ENCODE measurements around the gene RPL13. TPM values are rescaled to one million over a fixed set of nuclear protein-coding genes. Genes with fewer than 3 reads are reported as not detected.

Gene RPL13
- polyA plus RNA-seq, 1 donor from 2014 or later: 2,685 TPM

- no peaks in the 10 kb centered on the region for H4K20me1 ChIP-seq (ENCODE audit: insufficient read depth)
- no peak overlapping the region for H3K4me3 ChIP-seq (ENCODE audit: low read length)
- no peaks in the 10 kb centered on the region for H3K36me3 ChIP-seq (ENCODE audit: insufficient read depth, low read length)
- no peak for TF ChIP-seq TAF1 (IDR thresholded peaks at IDR 0.05; ENCODE audit: low read depth)
- no peak for TF ChIP-seq CTCF (IDR thresholded peaks at IDR 0.05; ENCODE audit: poor library complexity, severe bottlenecking)
- TF ChIP-seq REST (IDR thresholded peaks at IDR 0.05; ENCODE audit: borderline replicate concordance): no peak
- no peak for TF ChIP-seq EP300 (conservative IDR thresholded peaks at IDR 0.05; ENCODE audit: poor library complexity, severe bottlenecking)
- TF ChIP-seq MXI1 (conservative IDR thresholded peaks at IDR 0.05; ENCODE audit: poor library complexity, severe bottlenecking): no peak
- no peak for TF ChIP-seq EZH2 (IDR thresholded peaks at IDR 0.05; ENCODE audit: borderline replicate concordance, insufficient read depth, low read length, poor library complexity, severe bottlenecking)
- TF ChIP-seq POLR2AphosphoS5 (IDR thresholded peaks at IDR 0.05): no peak
- no peak for TF ChIP-seq RAD21 (conservative IDR thresholded peaks at IDR 0.05)
- TF ChIP-seq SMC3 (conservative IDR thresholded peaks at IDR 0.05; ENCODE audit: poor library complexity): no peak
- no peak overlapping the region for H3K4me2 ChIP-seq (ENCODE audit: low read length)
- H3K79me2 ChIP-seq (replicated peaks; ENCODE audit: insufficient read depth, low read length): no peaks in the 10 kb centered on the region
- no peak overlapping the region for H3K9ac ChIP-seq (ENCODE audit: low read length)
- H3K9me2 ChIP-seq (ENCODE audit: insufficient read depth, low read length): no peaks in the 10 kb centered on the region
- H3K27ac ChIP-seq (ENCODE audit: low read length): no peak overlapping the region
- H3F3A ChIP-seq (ENCODE audit: insufficient read depth, low read length, poor library complexity, severe bottlenecking): no peaks in the 10 kb centered on the region
- no peak overlapping the region for H2AFZ ChIP-seq (ENCODE audit: low read depth, low read length)
- H3K9me3 ChIP-seq (ENCODE audit: low read length): no peaks in the 10 kb centered on the region
- H3K27me3 ChIP-seq (ENCODE audit: insufficient read depth, low read depth, low read length): peaks cover 28% of the 10 kb centered on the region
Measured at GRCh38 chr16:89579351-89579750, 18.9 kb downstream of the RPL13 start.

- no peak overlapping the region for H3K27ac ChIP-seq (ENCODE audit: low read length)
- no peak for TF ChIP-seq CTCF (IDR thresholded peaks at IDR 0.05; ENCODE audit: poor library complexity, severe bottlenecking)
- no peak for TF ChIP-seq MXI1 (conservative IDR thresholded peaks at IDR 0.05; ENCODE audit: poor library complexity, severe bottlenecking)
- no peak for TF ChIP-seq RAD21 (conservative IDR thresholded peaks at IDR 0.05)
- TF ChIP-seq REST (IDR thresholded peaks at IDR 0.05; ENCODE audit: borderline replicate concordance): no peak
- TF ChIP-seq TAF1 (IDR thresholded peaks at IDR 0.05; ENCODE audit: low read depth): no peak
- no peak for TF ChIP-seq EP300 (conservative IDR thresholded peaks at IDR 0.05; ENCODE audit: poor library complexity, severe bottlenecking)
- TF ChIP-seq EZH2 (IDR thresholded peaks at IDR 0.05; ENCODE audit: borderline replicate concordance, insufficient read depth, low read length, poor library complexity, severe bottlenecking): no peak
- no peak for TF ChIP-seq SMC3 (conservative IDR thresholded peaks at IDR 0.05; ENCODE audit: poor library complexity)
- no peak for TF ChIP-seq POLR2AphosphoS5 (IDR thresholded peaks at IDR 0.05)
- H3K4me3 ChIP-seq (ENCODE audit: low read length): no peak overlapping the region
- no peak overlapping the region for H2AFZ ChIP-seq (ENCODE audit: low read depth, low read length)
- no peak overlapping the region for H3K9ac ChIP-seq (ENCODE audit: low read length)
- H3K27me3 ChIP-seq (ENCODE audit: insufficient read depth, low read depth, low read length): peaks cover 12% of the 10 kb centered on the region
- no peak overlapping the region for H3K4me2 ChIP-seq (ENCODE audit: low read length)
- no peaks in the 10 kb centered on the region for H3K9me3 ChIP-seq (ENCODE audit: low read length)
- no peaks in the 10 kb centered on the region for H3K36me3 ChIP-seq (ENCODE audit: insufficient read depth, low read length)
- H3K79me2 ChIP-seq (replicated peaks; ENCODE audit: insufficient read depth, low read length): no peaks in the 10 kb centered on the region
- no peaks in the 10 kb centered on the region for H3F3A ChIP-seq (ENCODE audit: insufficient read depth, low read length, poor library complexity, severe bottlenecking)
- no peaks in the 10 kb centered on the region for H4K20me1 ChIP-seq (ENCODE audit: insufficient read depth)
- no peaks in the 10 kb centered on the region for H3K9me2 ChIP-seq (ENCODE audit: insufficient read depth, low read length)
Measured at GRCh38 chr16:89581045-89581695, 20.7 kb downstream of the RPL13 start.

Data from neural cell (in vitro differentiated cells).